Thyroid gland (tissue), 4 donors: ENCODE results near the gene PROK2. TPM values are rescaled to one million over a fixed set of nuclear protein-coding genes. Genes with fewer than 3 reads are reported as not detected.

Experiments
- DNase-seq, 2 donors: peaks; one replicate each; pipeline ENCODE4 v3.0.0-alpha.2; 2019
- H3K27ac ChIP-seq, 3 donors: fragments of 200-600 bp; sonication (generic); 1 replicate in 2 of 3; 2 replicates in 1 of 3; pipeline ENCODE4 v1.5.1; 2016 to 2019; ENCODE audit warnings: mild to moderate bottlenecking in 1 of 3, moderate library complexity in 1 of 3
- H3K27me3 ChIP-seq: fragments of 200-600 bp; sonication (generic); one replicate; pipeline ENCODE4 v1.5.1; 2019
- H3K36me3 ChIP-seq, 2 donors: fragments of 200-600 bp; sonication (generic); one replicate each; pipeline ENCODE4 v1.5.1; 2016 to 2019
- H3K4me1 ChIP-seq, 2 donors: fragments of 200-600 bp; sonication (generic); one replicate each; pipeline ENCODE4 v1.5.1; 2017 to 2019
- H3K4me3 ChIP-seq, 3 donors: fragments of 200-600 bp; sonication (generic); replicated peaks in 1 of 3; 1 replicate in 2 of 3; 2 replicates in 1 of 3; pipeline ENCODE4 v1.5.1; 2016; ENCODE audit warnings: mild to moderate bottlenecking in 1 of 3
- H3K9me3 ChIP-seq: fragments of 200-600 bp; sonication (generic); one replicate; pipeline ENCODE4 v1.5.1; 2017
- CTCF ChIP-seq, 6 experiments: fragments of 200-600 bp in 3 of 6; fragments of 450-650 bp in 3 of 6; sonication (generic) in 3 of 6; IDR thresholded peaks; one replicate each; pipeline ENCODE4 v1.5.1; 2016 to 2019; ENCODE audit warnings: antibody characterized with exemption in 6 of 6, mild to moderate bottlenecking in 2 of 6, inconsistent platforms in 1 of 6, moderate library complexity in 1 of 6
- POLR2A ChIP-seq, 2 donors: fragments of 450-650 bp; IDR thresholded peaks; one replicate each; pipeline ENCODE4 v1.6.1; 2017; ENCODE audit warnings: antibody characterized with exemption in 2 of 2, mild to moderate bottlenecking in 2 of 2, moderate library complexity in 1 of 2
- WGBS, 2 donors: methylation state at CpG; one replicate each; pipeline ENCODE4 v1.1.5; 2017; 5-methylcytosine and 5-hydroxymethylcytosine counted together
- intact Hi-C: fragments of 100-400 bp; cut with DNase I; formaldehyde crosslinking; loops from one replicate; pipeline ENCODE4 v1.15.1; 2023
- total RNA-seq, 4 donors: library from RNA; depleted of rRNA; stranded (reverse); fragments of >200 nt; gene quantifications; one replicate each; pipeline ENCODE4 v1.2.3, GENCODE V29; 2016

The PROK2 gene
- total RNA-seq, 4 donors from 2014 or later = not detected

DNA sequence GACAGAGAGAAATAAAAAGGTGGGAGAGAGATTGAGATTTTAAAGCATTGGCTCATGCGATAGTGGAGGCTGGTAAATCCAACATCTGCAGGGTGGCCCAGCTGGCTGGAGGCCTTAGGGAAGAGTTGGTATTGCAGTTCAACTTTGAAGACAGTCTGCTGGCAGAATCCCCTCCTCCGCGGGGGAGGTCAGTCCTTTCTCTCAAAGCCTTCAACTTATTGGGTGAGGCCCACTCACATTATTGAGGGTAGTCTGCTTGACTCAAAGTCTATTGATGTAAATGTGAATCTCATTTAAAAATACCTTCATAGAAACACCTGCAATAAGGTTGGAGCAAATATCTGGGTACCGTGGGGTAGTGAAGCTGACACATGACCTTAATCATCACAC, 31.8 kb upstream of the PROK2 start:
- no peaks in the 10 kb centered on the region for H3K27me3 ChIP-seq
- 85 to 89% methylated on average over 4 of the region's 4 CpGs for WGBS, 2 donors
- no peak overlapping the region for H3K27ac ChIP-seq
- intact Hi-C loops = no loop called here
- H3K4me1 ChIP-seq = no peaks in the 10 kb centered on the region
- no peak overlapping the region for H3K4me3 ChIP-seq
- no peak for DNase-seq
- no peaks in the 10 kb centered on the region for H3K36me3 ChIP-seq
- TF ChIP-seq CTCF (IDR thresholded peaks at IDR 0.05) (no peak), POLR2A (IDR thresholded peaks at IDR 0.05) (no peak)
- no peaks in the 10 kb centered on the region for H3K9me3 ChIP-seq

GRCh38 chr3:71815340-71816067, 30.6 kb upstream of the PROK2 start:
- DNase-seq = no peak
- no peaks in the 10 kb centered on the region for H3K27me3 ChIP-seq
- H3K9me3 ChIP-seq = no peaks in the 10 kb centered on the region
- H3K27ac ChIP-seq = no peak overlapping the region
- TF ChIP-seq POLR2A (IDR thresholded peaks at IDR 0.05) (no peak), CTCF (IDR thresholded peaks at IDR 0.05) (no peak)
- no peaks in the 10 kb centered on the region for H3K36me3 ChIP-seq
- no peak overlapping the region for H3K4me3 ChIP-seq
- no peaks in the 10 kb centered on the region for H3K4me1 ChIP-seq
- intact Hi-C loops = no loop called here
- WGBS, 2 donors = 67 to 83% methylated on average over 7 of the region's 7 CpGs

GRCh38 chr3:71813704-71814103, 28.8 kb upstream of the PROK2 start:
- DNase-seq = no peak
- intact Hi-C loops = no loop called here
- Histone ChIP-seq H3K4me3 (no peak overlapping the region), H3K27ac (no peak overlapping the region), H3K9me3 (no peaks in the 10 kb centered on the region), H3K36me3 (no peaks in the 10 kb centered on the region), H3K27me3 (no peaks in the 10 kb centered on the region), H3K4me1 (no peaks in the 10 kb centered on the region)
- TF ChIP-seq POLR2A (IDR thresholded peaks at IDR 0.05) (no peak), CTCF (IDR thresholded peaks at IDR 0.05) (no peak)
- 94 to 96% methylated on average over 3 of the region's 3 CpGs for WGBS, 2 donors

DNA sequence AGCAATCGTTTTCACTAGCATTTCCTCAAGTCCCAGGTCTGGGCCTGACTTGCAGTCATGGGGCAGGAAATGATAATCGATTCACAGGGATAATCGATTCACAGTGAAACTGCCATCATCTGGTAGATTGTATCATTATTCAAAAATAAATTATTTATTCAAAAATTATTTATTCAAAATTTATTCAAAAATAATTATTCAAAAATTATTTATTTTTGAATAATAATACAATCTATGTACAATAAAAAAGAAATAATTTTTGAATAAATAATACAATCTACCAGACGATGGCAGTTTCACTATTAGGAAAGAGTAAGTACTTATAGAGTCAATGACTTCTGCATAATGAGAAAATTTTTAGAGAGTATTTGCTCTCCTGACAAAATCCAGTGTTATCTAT, 28.1 kb upstream of the PROK2 start:
- no peak overlapping the region for H3K27ac ChIP-seq
- no peak for TF ChIP-seq CTCF (IDR thresholded peaks at IDR 0.05)
- TF ChIP-seq POLR2A (IDR thresholded peaks at IDR 0.05) = no peak
- WGBS, 2 donors = 87 to 91% methylated on average over 4 of the region's 4 CpGs

DNA sequence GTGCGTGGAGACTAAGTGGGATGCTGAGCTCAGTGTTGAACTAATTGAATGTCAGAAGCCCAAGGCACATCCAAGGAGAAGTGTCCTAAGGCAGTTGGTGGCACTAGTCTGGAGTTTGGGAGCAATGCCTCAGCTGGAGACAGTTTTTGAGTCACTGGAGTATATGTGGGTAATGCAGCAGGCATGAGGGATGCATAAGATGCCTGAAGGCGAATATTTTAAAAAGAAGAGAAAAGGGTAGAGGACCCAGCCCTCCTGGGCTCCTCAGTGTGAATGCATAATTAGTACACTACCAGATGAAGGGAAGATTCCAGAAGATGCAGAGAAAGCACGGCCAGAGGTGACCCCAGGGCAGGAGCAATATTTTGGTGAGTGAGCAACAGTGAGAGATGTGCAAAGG, 25.1 kb upstream of the PROK2 start:
- TF ChIP-seq POLR2A (IDR thresholded peaks at IDR 0.05) = no peak
- no peak for DNase-seq
- intact Hi-C loops = no loop called here
- H3K27me3 ChIP-seq = no peaks in the 10 kb centered on the region
- H3K4me3 ChIP-seq = no peak overlapping the region
- H3K9me3 ChIP-seq = no peaks in the 10 kb centered on the region
- WGBS, 2 donors = 88 to 92% methylated on average over 3 of the region's 3 CpGs
- H3K4me1 ChIP-seq = no peaks in the 10 kb centered on the region
- no peak overlapping the region for H3K27ac ChIP-seq
- no peaks in the 10 kb centered on the region for H3K36me3 ChIP-seq

More for the DNA sequence above, 28.1 kb upstream of the PROK2 start:
- H3K36me3 ChIP-seq = no peaks in the 10 kb centered on the region
- intact Hi-C loops = no loop called here
- H3K27me3 ChIP-seq = no peaks in the 10 kb centered on the region
- H3K4me3 ChIP-seq = no peak overlapping the region
- DNase-seq = no peak
- no peaks in the 10 kb centered on the region for H3K9me3 ChIP-seq
- H3K4me1 ChIP-seq = no peaks in the 10 kb centered on the region
